Gastroesophageal sphincter (tissue), 4 donors: ENCODE results near the gene DUSP8. TPM values are rescaled to one million over a fixed set of nuclear protein-coding genes. Genes with fewer than 3 reads are reported as not detected.

ENCODE experiments used
- ATAC-seq: fragments of 150-250 bp; one replicate; pipeline ENCODE4 v1.9.1; 2016; ENCODE audit warnings: mild to moderate bottlenecking, moderate library complexity
- H3K27ac ChIP-seq, 4 donors: fragments of 200-600 bp; sonication (generic) in 3 of 4; 1 replicate in 3 of 4; 2 replicates in 1 of 4; pipeline ENCODE4 v1.5.1; 2016 to 2019
- H3K27me3 ChIP-seq: fragments of 200-600 bp; sonication (generic); one replicate; pipeline ENCODE4 v1.5.1; 2019
- H3K36me3 ChIP-seq, 2 donors: fragments of 200-600 bp; sonication (generic); one replicate each; pipeline ENCODE4 v1.5.1; 2019; ENCODE audit warnings: control low read depth in 1 of 2
- H3K4me1 ChIP-seq, 3 donors: fragments of 200-600 bp; sonication (generic); 1 replicate in 2 of 3; 2 replicates in 1 of 3; pipeline ENCODE4 v1.5.1; 2016 to 2019; ENCODE audit warnings: control low read depth in 2 of 3
- H3K4me3 ChIP-seq, 2 donors: fragments of 200-600 bp; sonication (generic); one replicate each; pipeline ENCODE4 v1.5.1; 2019; ENCODE audit warnings: mild to moderate bottlenecking in 1 of 2, moderate library complexity in 1 of 2
- H3K9me3 ChIP-seq, 3 donors: fragments of 200-600 bp; sonication (generic); one replicate each; pipeline ENCODE4 v1.5.1; 2017 to 2019; ENCODE audit warnings: control low read depth in 2 of 3
- EP300 ChIP-seq: sonication (generic); formaldehyde crosslinking; IDR thresholded peaks from one replicate; pipeline ENCODE4 v1.6.1; 2017; ENCODE audit warnings: antibody characterized with exemption, mild to moderate bottlenecking
- POLR2A ChIP-seq, 2 donors: fragments of 450-650 bp; IDR thresholded peaks; one replicate each; pipeline ENCODE4 v1.6.1; 2017; ENCODE audit warnings: antibody characterized with exemption in 2 of 2, mild to moderate bottlenecking in 2 of 2, moderate library complexity in 1 of 2
- POLR2AphosphoS5 ChIP-seq: sonication (generic); formaldehyde crosslinking; IDR thresholded peaks from one replicate; pipeline ENCODE4 v1.6.1; 2017; ENCODE audit warnings: antibody characterized with exemption
- WGBS, 2 donors: methylation state at CpG; one replicate each; pipeline ENCODE4 v1.1.5; 2018; ENCODE audit warnings: low coverage in 1 of 2; 5-methylcytosine and 5-hydroxymethylcytosine counted together
- total RNA-seq, 4 donors: library from RNA; depleted of rRNA; stranded (reverse); fragments of >200 nt; gene quantifications; one replicate each; pipeline ENCODE4 v1.1.0, GENCODE V29; 2016
- TF ChIP-seq, protein P1 (sequence below), 4 experiments: fragments of 200-600 bp in 2 of 4; fragments of 450-650 bp in 2 of 4; sonication (generic) in 1 of 4; IDR thresholded peaks; one replicate each; pipeline ENCODE4 v1.5.1; 2017 to 2019; ENCODE audit warnings: antibody characterized with exemption in 4 of 4, mild to moderate bottlenecking in 2 of 4, moderate library complexity in 2 of 4

The DUSP8 gene
- total RNA-seq, 4 donors from 2014 or later, result 3.3 to 7.8 (median 4.9) TPM

GRCh38 chr11:1517117-1518005 is 54.7 kb downstream of the DUSP8 start:
- no peaks in the 10 kb centered on the region for H3K27me3 ChIP-seq
- WGBS, 2 donors, result 80 to 83% methylated on average over 11 to 14 of the region's 28 CpGs
- no peaks in the 10 kb centered on the region for H3K36me3 ChIP-seq
- no peak for TF ChIP-seq POLR2AphosphoS5
- TF ChIP-seq EP300, result no peak
- TF ChIP-seq POLR2A (IDR thresholded peaks at IDR 0.05), result no peak
- no peak overlapping the region for H3K27ac ChIP-seq
- H3K4me3 ChIP-seq, result no peak overlapping the region
- H3K4me1 ChIP-seq, result peaks cover 0 to 92% (median 49%) of the 10 kb centered on the region in 3 donors
- no peaks in the 10 kb centered on the region for H3K9me3 ChIP-seq
- no peak for ATAC-seq

DNA sequence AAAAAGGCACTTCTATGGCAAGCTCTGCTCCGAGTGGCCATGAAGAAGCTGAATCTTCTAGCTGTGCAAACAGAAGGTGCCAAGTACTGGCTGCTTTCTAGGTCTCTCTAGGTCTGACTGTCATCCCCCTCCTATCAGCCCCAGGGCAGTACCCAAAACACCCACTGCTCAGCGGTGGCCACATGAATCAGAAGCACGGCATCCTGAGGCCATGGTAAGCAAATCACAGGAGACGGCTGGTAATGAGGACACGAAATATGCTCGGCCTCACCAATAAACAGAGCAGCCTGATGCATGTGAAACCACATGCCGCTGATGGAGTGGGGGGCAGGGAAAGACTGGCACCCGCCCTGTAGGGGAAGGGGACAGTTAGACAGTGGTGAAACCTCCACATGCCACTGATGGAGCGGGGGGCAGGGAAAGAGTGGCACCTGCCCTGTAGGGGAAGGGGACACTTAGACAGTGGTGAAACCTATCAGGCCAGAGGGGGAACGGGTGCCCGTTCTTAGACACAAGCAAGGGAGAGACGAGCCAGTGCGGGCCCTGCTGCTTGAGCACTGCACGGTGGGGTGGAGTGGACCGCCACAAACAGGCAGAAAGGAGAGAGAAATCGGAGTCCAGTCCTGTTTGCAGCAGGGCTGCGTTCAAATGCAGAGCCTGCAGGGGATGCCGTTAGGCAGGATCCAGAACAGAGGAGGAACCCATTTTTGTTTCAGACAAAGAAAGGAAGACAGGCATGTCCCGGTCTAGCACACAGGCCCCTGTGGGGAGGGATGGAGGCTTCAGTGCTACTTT is 55.6 kb downstream of the DUSP8 start:
- ATAC-seq, result no peak

GRCh38 chr11:1515082-1516060 is 56.7 kb downstream of the DUSP8 start:
- TF ChIP-seq POLR2A (IDR thresholded peaks at IDR 0.05) (no peak), EP300 (no peak), POLR2AphosphoS5 (no peak)
- TF ChIP-seq, protein P1, sequence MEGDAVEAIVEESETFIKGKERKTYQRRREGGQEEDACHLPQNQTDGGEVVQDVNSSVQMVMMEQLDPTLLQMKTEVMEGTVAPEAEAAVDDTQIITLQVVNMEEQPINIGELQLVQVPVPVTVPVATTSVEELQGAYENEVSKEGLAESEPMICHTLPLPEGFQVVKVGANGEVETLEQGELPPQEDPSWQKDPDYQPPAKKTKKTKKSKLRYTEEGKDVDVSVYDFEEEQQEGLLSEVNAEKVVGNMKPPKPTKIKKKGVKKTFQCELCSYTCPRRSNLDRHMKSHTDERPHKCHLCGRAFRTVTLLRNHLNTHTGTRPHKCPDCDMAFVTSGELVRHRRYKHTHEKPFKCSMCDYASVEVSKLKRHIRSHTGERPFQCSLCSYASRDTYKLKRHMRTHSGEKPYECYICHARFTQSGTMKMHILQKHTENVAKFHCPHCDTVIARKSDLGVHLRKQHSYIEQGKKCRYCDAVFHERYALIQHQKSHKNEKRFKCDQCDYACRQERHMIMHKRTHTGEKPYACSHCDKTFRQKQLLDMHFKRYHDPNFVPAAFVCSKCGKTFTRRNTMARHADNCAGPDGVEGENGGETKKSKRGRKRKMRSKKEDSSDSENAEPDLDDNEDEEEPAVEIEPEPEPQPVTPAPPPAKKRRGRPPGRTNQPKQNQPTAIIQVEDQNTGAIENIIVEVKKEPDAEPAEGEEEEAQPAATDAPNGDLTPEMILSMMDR (IDR thresholded peaks at IDR 0.05), result peak in 3 of 4 experiments; percentile 94 to 97 (median 95)
- Histone ChIP-seq H3K36me3 (no peaks in the 10 kb centered on the region), H3K4me1 (peaks cover 0 to 89% (median 39%) of the 10 kb centered on the region in 3 donors), H3K27me3 (no peaks in the 10 kb centered on the region), H3K27ac (peak overlapping the region in 2 of 4 donors; percentile 20 to 49), H3K9me3 (no peaks in the 10 kb centered on the region), H3K4me3 (peak overlapping the region in 1 of 2 donors; percentile 21)
- peak; percentile 86 for ATAC-seq
- WGBS, 2 donors, result no CpG with 5 or more reads among the region's 36 CpGs

More for the DNA sequence above, 55.6 kb downstream of the DUSP8 start:
- H3K27me3 ChIP-seq, result no peaks in the 10 kb centered on the region
- TF ChIP-seq, protein P1 (IDR thresholded peaks at IDR 0.05), result no peak
- TF ChIP-seq POLR2AphosphoS5, result no peak
- TF ChIP-seq POLR2A (IDR thresholded peaks at IDR 0.05), result no peak
- no peak for TF ChIP-seq EP300
- no peak overlapping the region for H3K27ac ChIP-seq
- peaks cover 0 to 90% (median 49%) of the 10 kb centered on the region in 3 donors for H3K4me1 ChIP-seq
- no peaks in the 10 kb centered on the region for H3K9me3 ChIP-seq
- H3K36me3 ChIP-seq, result no peaks in the 10 kb centered on the region
- H3K4me3 ChIP-seq, result no peak overlapping the region
- WGBS, 2 donors, result 65 to 73% methylated on average over 14 to 18 of the region's 19 CpGs

GRCh38 chr11:1514336-1515061 is 57.6 kb downstream of the DUSP8 start:
- ATAC-seq, result no peak
- H3K4me1 ChIP-seq, result peaks cover 0 to 86% (median 40%) of the 10 kb centered on the region in 3 donors
- no peaks in the 10 kb centered on the region for H3K9me3 ChIP-seq
- H3K27ac ChIP-seq, result peak overlapping the region in 2 of 4 donors; percentile 3 to 49
- TF ChIP-seq, protein P1 (IDR thresholded peaks at IDR 0.05), result no peak
- no peak for TF ChIP-seq EP300
- TF ChIP-seq POLR2A (IDR thresholded peaks at IDR 0.05), result no peak
- no peak for TF ChIP-seq POLR2AphosphoS5
- no peaks in the 10 kb centered on the region for H3K27me3 ChIP-seq
- WGBS, 2 donors, result 64% methylated on average over 7 of the region's 31 CpGs; no CpG with 5 or more reads in 1 of the 2 donors
- peak overlapping the region in 1 of 2 donors; percentile 21 for H3K4me3 ChIP-seq
- no peaks in the 10 kb centered on the region for H3K36me3 ChIP-seq
